ENCODE data around the gene AMH. TPM values are rescaled to one million over a fixed set of nuclear protein-coding genes. Genes with fewer than 3 reads are reported as not detected.

AMH gene
- total and polyA plus RNA-seq, 4 donors, result 0.08 to 0.59 (median 0.47) TPM; not detected in 1

GRCh38 chr19:2261438-2262172, 12.5 kb downstream of the AMH start:
- 73% methylated on average over 7 of the region's 7 CpGs for WGBS
- Histone ChIP-seq H3K36me3 (ENCODE audit: control insufficient read depth in 4 of 4, insufficient read depth in 3 of 4, low read depth in 1 of 4, low read length in 3 of 4) (no peaks in the 10 kb centered on the region), H3K4me1 (ENCODE audit: control insufficient read depth in 4 of 4, insufficient read depth in 4 of 4, low read length in 3 of 4) (peaks cover 0 to 4% (median 4%) of the 10 kb centered on the region in 4 donors), H3K9me3 (ENCODE audit: control insufficient read depth in 4 of 4, low read length in 3 of 4) (no peaks in the 10 kb centered on the region), H3K27me3 (ENCODE audit: control insufficient read depth in 4 of 4, insufficient read depth in 4 of 4, low read length in 3 of 4) (no peaks in the 10 kb centered on the region), H3K27ac (ENCODE audit: low read depth in 1 of 2, low read length in 2 of 2) (no peak overlapping the region), H3K9ac (ENCODE audit: low read depth in 1 of 2, low read length in 2 of 2) (no peak overlapping the region), H3K4me3 (ENCODE audit: low read depth in 1 of 3, low read length in 3 of 3) (no peak overlapping the region)
- TF ChIP-seq FOXA2 (IDR thresholded peaks at IDR 0.05), result no peak
- TF ChIP-seq, protein P1, sequence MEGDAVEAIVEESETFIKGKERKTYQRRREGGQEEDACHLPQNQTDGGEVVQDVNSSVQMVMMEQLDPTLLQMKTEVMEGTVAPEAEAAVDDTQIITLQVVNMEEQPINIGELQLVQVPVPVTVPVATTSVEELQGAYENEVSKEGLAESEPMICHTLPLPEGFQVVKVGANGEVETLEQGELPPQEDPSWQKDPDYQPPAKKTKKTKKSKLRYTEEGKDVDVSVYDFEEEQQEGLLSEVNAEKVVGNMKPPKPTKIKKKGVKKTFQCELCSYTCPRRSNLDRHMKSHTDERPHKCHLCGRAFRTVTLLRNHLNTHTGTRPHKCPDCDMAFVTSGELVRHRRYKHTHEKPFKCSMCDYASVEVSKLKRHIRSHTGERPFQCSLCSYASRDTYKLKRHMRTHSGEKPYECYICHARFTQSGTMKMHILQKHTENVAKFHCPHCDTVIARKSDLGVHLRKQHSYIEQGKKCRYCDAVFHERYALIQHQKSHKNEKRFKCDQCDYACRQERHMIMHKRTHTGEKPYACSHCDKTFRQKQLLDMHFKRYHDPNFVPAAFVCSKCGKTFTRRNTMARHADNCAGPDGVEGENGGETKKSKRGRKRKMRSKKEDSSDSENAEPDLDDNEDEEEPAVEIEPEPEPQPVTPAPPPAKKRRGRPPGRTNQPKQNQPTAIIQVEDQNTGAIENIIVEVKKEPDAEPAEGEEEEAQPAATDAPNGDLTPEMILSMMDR (IDR thresholded peaks at IDR 0.05; ENCODE audit: low read depth, low read length, missing input control), result peak; percentile 37
- TF ChIP-seq RAD21 (IDR thresholded peaks at IDR 0.05), result peak; percentile 30 to 53
- peak; percentile 62 for DNase-seq (ENCODE audit: low spot score)

DNA sequence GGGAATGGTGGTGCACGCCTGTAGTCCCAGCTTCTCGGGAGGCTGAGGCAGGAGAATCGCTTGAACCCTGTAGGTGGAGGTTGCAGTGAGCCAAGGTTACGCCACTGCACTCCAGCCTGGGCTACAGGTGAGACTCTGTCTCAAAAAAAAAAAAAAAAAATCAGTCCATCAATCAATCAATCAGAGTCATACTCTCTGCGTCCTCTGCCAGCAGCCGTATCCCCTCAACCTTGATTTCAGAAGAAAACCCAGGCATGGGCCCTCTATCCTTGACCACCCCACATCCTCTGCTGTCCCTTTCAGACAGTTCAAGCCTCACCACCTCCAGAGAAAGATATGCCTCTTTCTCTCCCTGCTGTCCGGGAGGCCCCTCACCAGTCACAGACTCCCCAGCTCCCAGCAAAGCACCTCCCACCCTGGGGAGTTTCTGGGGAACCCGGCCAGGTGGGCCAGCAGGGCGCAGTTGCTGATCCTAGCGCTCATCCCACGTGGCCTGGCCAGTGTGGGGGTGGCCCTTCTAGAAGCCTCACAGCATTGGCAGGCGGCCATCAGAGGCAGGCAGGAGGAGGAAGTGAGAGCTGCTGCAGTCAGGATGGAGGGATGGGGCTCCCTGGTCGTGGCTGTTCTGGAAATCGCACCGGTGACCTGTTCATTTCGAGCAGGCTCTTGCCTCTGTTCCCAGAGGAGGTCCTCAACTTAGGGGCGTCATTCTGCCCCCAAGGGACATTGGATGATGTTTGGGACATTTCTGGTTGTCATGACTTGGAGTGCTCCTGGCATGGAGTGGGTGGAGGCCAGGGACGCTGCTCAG, 17.3 kb downstream of the AMH start:
- peak; percentile 82 for DNase-seq (ENCODE audit: low spot score)
- TF ChIP-seq JUND (IDR thresholded peaks at IDR 0.05), result no peak
- no peak for TF ChIP-seq SP1 (IDR thresholded peaks at IDR 0.05)
- no peak for TF ChIP-seq HNF4A (conservative IDR thresholded peaks at IDR 0.05)
- TF ChIP-seq YY1 (IDR thresholded peaks at IDR 0.05), result no peak
- TF ChIP-seq FOXA1 (IDR thresholded peaks at IDR 0.05), result no peak
- TF ChIP-seq, protein P2, sequence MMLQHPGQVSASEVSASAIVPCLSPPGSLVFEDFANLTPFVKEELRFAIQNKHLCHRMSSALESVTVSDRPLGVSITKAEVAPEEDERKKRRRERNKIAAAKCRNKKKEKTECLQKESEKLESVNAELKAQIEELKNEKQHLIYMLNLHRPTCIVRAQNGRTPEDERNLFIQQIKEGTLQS (IDR thresholded peaks at IDR 0.05), result no peak
- no peak for TF ChIP-seq FOXA2 (IDR thresholded peaks at IDR 0.05)
- TF ChIP-seq ZBTB33 (IDR thresholded peaks at IDR 0.05), result no peak
- no peak for TF ChIP-seq HNF4G (IDR thresholded peaks at IDR 0.05)
- peak in 1 of 2 donors; percentile 69 for TF ChIP-seq EGR1 (IDR thresholded peaks at IDR 0.05; ENCODE audit: low read depth in 2 of 2)
- TF ChIP-seq, protein P1 (IDR thresholded peaks at IDR 0.05; ENCODE audit: low read depth, low read length, missing input control), result no peak
- no peak for TF ChIP-seq REST (IDR thresholded peaks at IDR 0.05)
- TF ChIP-seq MAX (IDR thresholded peaks at IDR 0.05), result peak; percentile 33
- TF ChIP-seq RAD21 (IDR thresholded peaks at IDR 0.05), result no peak
- no peak for TF ChIP-seq NR2F2 (IDR thresholded peaks at IDR 0.05)
- no peak for TF ChIP-seq RXRA (IDR thresholded peaks at IDR 0.05)
- no peak for TF ChIP-seq GABPA (IDR thresholded peaks at IDR 0.05 in 1 of 2, conservative IDR thresholded peaks at IDR 0.05 in 1 of 2)
- TF ChIP-seq TAF1 (conservative IDR thresholded peaks at IDR 0.05), result no peak
- peak overlapping the region; percentile 48 to 62 for H3K27ac ChIP-seq (ENCODE audit: low read depth in 1 of 2, low read length in 2 of 2)
- peak overlapping the region in 1 of 2 donors; percentile 51 for H3K9ac ChIP-seq (ENCODE audit: low read depth in 1 of 2, low read length in 2 of 2)
- H3K4me3 ChIP-seq (ENCODE audit: low read depth in 1 of 3, low read length in 3 of 3), result no peak overlapping the region
- WGBS, result 53% methylated on average over 18 of the region's 18 CpGs
- H3K9me3 ChIP-seq (ENCODE audit: control insufficient read depth in 4 of 4, low read length in 3 of 4), result no peaks in the 10 kb centered on the region
- H3K36me3 ChIP-seq (ENCODE audit: control insufficient read depth in 4 of 4, insufficient read depth in 3 of 4, low read depth in 1 of 4, low read length in 3 of 4), result no peaks in the 10 kb centered on the region
- H3K27me3 ChIP-seq (ENCODE audit: control insufficient read depth in 4 of 4, insufficient read depth in 4 of 4, low read length in 3 of 4), result no peaks in the 10 kb centered on the region
- peaks cover 3 to 20% (median 13%) of the 10 kb centered on the region in 4 donors for H3K4me1 ChIP-seq (ENCODE audit: control insufficient read depth in 4 of 4, insufficient read depth in 4 of 4, low read length in 3 of 4)
